ENCODE data around the gene NIPA2.
"Not testable (repeated sequence)": the region's sequence is repeated elsewhere in the genome, so short reads cannot be mapped to it uniquely, and the experiment has no call there.

NIPA2 gene

GRCh38 chr15:22838292-22839042 lies at the start of gene NIPA2:
NIPA2 (plus strand) TSS chr15:22838666; CDS start chr15:22851732, 13,066 bp downstream.
- peak; percentile 99 for DNase-seq

- DNase-seq, result no peak
These were observed 44.4 kb upstream of the NIPA2 start for GRCh38 chr15:22794063-22794462.

GRCh38 chr15:22794621-22795167 lies 43.8 kb upstream of the NIPA2 start:
- DNase-seq, result no peak

GRCh38 chr15:22795206-22796063 lies 43.0 kb upstream of the NIPA2 start:
- DNase-seq, result no peak

GRCh38 chr15:22796079-22796478 lies 42.4 kb upstream of the NIPA2 start:
- no peak for DNase-seq

GRCh38 chr15:22799902-22800301 lies 38.6 kb upstream of the NIPA2 start:
- DNase-seq, result no peak

GRCh38 chr15:22803006-22803405 lies 35.5 kb upstream of the NIPA2 start:
- not testable (repeated sequence) for DNase-seq

- DNase-seq, result no peak
These were observed 32.3 kb upstream of the NIPA2 start for GRCh38 chr15:22806156-22806555.

- no peak for DNase-seq
These were observed 31.8 kb upstream of the NIPA2 start for GRCh38 chr15:22806664-22807063.

- DNase-seq, result not testable (repeated sequence)
These were observed 30.6 kb upstream of the NIPA2 start for GRCh38 chr15:22807831-22808230.

GRCh38 chr15:22808240-22808639 lies 30.2 kb upstream of the NIPA2 start:
- peak; percentile 12 for DNase-seq

GRCh38 chr15:22808761-22809280 lies 29.6 kb upstream of the NIPA2 start:
- DNase-seq, result no peak

- DNase-seq, result no peak
These were observed 28.2 kb upstream of the NIPA2 start for GRCh38 chr15:22810033-22810852.

- DNase-seq, result no peak
These were observed 27.6 kb upstream of the NIPA2 start for GRCh38 chr15:22810853-22811338.

- DNase-seq, result peak; percentile 34
These were observed 26.8 kb upstream of the NIPA2 start for GRCh38 chr15:22811640-22812039.

- no peak for DNase-seq
These were observed 24.6 kb upstream of the NIPA2 start for GRCh38 chr15:22813844-22814243.

- DNase-seq, result peak; percentile 8
These were observed 22.7 kb upstream of the NIPA2 start for GRCh38 chr15:22815766-22816165.

- DNase-seq, result no peak
These were observed 18.8 kb upstream of the NIPA2 start for GRCh38 chr15:22819651-22820050.

GRCh38 chr15:22823495-22824128 lies 14.9 kb upstream of the NIPA2 start:
- DNase-seq, result no peak

GRCh38 chr15:22827125-22827524 lies 11.3 kb upstream of the NIPA2 start:
- DNase-seq, result no peak

GRCh38 chr15:22831473-22831872 lies 7.0 kb upstream of the NIPA2 start:
- peak; percentile 12 for DNase-seq
